GM12801 (cell line): ENCODE data around the gene VAV2.

Experiments used
- TF ChIP-seq, protein P1 (sequence below): IDR thresholded peaks from one replicate; pipeline ENCODE4 v1.5.1; 2011; ENCODE audit warnings: control low read depth; ENCODE audit not compliant: insufficient read length; ENCODE audit errors: extremely low read depth

The VAV2 gene

GRCh38 chr9:133713960-133714495, 278.1 kb downstream of the VAV2 start:
- TF ChIP-seq, protein P1, sequence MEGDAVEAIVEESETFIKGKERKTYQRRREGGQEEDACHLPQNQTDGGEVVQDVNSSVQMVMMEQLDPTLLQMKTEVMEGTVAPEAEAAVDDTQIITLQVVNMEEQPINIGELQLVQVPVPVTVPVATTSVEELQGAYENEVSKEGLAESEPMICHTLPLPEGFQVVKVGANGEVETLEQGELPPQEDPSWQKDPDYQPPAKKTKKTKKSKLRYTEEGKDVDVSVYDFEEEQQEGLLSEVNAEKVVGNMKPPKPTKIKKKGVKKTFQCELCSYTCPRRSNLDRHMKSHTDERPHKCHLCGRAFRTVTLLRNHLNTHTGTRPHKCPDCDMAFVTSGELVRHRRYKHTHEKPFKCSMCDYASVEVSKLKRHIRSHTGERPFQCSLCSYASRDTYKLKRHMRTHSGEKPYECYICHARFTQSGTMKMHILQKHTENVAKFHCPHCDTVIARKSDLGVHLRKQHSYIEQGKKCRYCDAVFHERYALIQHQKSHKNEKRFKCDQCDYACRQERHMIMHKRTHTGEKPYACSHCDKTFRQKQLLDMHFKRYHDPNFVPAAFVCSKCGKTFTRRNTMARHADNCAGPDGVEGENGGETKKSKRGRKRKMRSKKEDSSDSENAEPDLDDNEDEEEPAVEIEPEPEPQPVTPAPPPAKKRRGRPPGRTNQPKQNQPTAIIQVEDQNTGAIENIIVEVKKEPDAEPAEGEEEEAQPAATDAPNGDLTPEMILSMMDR = no peak

GRCh38 chr9:133713150-133713959, 278.8 kb downstream of the VAV2 start:
- TF ChIP-seq, protein P1 = no peak

DNA sequence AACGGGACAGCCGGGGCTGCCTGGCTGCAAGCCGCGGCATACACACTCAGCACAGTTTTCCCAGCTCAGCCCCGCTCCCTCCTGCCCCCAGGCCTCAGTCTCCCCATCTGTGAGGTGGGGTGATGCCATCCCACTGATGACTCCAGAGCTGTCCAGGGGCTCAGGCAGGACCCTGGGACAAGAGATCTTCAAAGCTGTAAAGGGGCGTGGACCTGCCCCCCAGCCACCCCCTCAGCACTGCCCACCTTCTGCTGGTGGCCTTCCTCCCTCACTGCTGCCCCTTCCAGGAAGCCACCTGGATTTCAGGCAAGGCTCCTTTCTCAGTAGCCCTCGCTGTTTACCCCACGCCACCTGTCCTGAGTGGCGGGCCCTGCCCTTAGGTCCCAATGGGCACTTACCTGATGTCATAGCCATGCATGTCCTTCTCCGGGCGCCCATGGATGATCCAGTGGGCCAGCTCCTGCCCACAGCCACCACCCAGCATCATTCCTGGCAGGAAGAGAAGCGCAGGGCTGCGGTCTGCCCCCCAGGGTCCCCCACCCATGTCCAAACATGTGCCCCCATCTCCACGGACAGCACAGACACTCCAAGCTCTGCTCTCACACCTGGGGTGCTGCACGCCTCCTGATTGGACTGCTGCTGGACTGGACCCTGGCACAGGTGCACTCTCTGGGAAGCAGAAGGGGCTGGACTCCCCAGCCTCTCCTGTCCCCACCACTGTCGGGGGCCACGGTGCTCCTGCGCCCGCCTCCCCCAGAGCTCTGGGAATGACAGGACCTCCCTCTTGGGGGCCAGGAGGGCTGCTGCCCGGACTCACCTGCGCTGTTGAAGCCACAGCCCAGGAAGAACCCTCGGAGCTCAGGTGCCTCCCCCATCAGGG, 279.7 kb downstream of the VAV2 start:
- TF ChIP-seq, protein P1 = no peak
